Stimulated activated naive CD4-positive, alpha-beta T cell (primary cell): ENCODE data around the gene MICA.
"Not testable (repeated sequence)": the region's sequence is repeated elsewhere in the genome, so short reads cannot be mapped to it uniquely, and the experiment has no call there.

Experiments used
- DNase-seq, 6 experiments: peaks; one replicate each; lab custom pipeline; 2025; lab: John Stamatoyannopoulos, UW

The MICA gene

GRCh38 chr6:31381666-31382065 is 21.7 kb upstream of the MICA start:
- no peak for DNase-seq

DNA sequence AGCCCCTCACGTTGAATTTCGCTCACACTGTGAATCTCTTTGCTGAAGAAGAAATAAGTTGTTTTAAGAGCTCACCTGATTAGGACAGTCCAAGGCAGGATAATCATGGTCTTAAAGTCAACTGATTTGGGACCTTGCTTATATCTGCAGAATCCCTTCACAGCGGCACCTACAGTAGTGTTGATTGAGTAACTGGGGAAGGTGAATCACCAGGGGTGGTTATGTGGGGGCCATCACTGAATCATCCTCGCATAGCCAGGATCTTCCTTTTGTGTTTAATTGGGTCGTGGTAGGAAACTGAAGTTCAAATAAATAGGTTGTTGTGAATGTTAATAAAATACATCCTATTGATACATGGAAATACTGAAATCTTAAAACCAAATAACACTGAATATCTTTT is 20.2 kb upstream of the MICA start:
- no peak for DNase-seq

DNA sequence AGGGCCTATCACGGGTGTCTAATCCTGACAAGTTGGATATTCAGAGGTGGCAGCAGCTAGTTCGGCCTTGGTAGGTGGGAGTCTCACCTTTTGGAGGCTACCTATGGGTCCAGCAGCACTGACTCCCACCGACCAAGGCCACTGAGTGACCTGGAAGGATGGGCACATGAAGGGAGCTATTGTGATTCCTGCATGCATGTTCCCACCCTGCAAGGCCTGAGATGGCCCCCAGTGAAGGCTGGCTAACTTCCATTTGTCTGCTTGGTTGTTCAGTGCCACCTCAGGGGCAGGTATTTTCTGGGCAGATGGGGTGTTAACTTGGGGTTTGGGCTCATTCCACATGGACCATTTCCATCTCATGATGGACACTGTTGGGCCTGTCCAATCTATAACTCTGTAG is 18.4 kb upstream of the MICA start:
- no peak for DNase-seq

DNA sequence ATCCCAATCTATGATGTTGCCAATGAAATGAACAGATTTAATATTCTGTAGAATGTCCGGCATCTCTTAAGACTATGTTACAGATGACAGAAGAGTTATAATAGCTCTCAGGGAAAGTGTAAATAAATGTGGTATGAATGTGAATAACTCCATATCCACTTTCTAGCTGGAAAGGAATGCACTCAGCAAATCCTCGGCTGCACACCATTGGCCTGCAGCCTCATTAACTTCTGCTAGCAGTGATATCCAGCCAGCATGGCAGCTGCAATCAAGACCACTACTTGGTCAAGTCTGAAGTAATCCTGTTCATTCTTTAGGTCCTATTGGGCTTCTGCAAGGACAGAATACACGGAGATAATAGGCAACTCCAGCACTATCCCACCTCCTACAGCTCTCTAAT is 17.3 kb upstream of the MICA start:
- no peak for DNase-seq

DNA sequence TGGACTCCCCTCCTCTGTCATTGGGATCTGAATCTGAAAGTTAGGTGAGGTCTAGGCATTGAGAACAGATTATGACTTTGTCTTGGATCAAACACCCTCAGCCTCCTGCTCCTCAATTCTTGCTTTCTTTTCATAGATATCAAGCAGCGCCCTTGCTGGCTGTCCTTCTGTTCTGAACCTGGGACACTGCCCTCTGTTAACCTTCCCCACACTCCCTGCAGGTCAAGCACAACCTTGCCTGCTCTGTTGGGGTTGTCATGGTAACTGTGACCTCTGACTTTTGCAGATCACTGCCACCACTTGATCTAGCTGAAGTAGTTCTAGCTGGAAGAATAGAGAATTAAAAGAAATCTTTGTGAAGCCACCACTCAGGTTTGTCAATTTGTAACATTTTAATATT is 16.4 kb upstream of the MICA start:
- no peak for DNase-seq

- DNase-seq, result not testable (repeated sequence)
Measured at GRCh38 chr6:31388916-31389801, 14.2 kb upstream of the MICA start.

DNA sequence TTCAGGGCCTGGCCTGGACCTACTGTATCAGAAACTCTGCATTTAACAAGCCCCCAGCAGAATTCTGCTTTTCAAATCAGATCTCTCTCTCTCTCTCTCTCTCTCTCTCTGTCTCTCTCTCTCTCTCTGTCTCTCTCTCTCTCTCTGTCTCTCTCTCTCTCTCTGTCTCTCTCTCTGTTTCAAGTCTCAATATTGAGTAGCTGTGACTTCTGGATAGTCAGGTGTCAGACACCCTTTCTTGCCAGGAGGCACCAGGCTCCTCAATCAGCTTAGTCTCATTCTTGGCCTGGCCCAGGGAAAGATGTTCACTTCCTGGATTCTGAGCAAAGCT is 13.6 kb upstream of the MICA start:
- not testable (repeated sequence) for DNase-seq

DNA sequence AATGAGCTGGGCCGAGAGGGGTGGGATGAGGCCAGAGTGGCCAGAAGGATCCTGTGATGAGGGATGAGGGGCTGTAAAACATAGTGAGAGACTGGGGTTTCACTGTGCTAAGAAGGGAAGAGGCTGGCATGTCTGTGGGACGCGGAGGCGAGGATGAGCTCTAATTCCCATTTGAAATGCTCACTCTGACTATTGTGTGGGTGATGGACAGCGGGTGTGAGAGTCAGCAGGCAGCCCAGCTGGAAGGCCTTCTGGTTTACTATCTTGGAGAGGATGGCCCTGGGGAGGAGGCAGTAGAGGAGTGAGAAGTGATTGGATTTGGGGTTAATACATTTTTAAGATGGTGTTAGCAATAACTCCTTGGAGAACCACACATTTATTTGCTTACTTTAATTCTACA is 9.5 kb upstream of the MICA start:
- no peak for DNase-seq

DNA sequence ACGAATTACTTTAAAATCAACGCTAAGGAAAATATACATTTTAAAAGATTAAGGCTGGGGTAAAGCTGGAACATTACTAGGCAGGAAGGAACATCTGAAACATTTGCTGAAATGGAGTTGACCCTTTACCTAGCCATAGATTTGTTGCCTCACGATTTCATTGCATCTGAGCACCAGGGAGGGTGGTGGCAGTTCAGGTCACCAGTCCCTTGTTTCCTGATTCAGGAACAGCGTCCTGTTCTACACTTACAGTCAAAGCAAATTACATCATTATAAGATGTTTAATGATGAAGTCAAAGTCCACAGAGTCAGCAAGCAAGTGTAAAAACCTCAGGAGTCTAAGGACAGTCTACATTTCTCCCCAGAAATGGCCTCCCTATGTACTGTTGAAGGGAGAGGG is 9.0 kb upstream of the MICA start:
- DNase-seq, result no peak

DNA sequence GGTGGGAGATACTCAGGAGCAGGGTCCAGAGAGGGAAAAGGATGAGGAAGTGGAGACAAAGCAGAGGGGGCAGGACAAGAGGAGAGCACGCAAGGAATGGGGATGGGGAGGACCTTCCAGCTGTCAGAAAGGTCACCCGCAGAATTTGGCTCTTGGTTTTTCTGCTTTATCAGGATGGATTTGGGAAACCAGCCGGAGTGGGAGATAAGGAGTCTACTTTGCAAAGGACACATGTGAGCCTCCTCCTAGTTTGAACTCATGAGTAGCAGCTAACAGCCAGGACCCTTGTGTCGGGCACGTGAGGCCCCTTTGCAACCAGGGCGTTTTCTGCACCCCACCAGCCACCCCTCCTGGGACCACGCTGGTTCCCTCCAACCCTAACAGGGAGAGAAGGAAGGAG is 7.6 kb upstream of the MICA start:
- DNase-seq, result no peak

DNA sequence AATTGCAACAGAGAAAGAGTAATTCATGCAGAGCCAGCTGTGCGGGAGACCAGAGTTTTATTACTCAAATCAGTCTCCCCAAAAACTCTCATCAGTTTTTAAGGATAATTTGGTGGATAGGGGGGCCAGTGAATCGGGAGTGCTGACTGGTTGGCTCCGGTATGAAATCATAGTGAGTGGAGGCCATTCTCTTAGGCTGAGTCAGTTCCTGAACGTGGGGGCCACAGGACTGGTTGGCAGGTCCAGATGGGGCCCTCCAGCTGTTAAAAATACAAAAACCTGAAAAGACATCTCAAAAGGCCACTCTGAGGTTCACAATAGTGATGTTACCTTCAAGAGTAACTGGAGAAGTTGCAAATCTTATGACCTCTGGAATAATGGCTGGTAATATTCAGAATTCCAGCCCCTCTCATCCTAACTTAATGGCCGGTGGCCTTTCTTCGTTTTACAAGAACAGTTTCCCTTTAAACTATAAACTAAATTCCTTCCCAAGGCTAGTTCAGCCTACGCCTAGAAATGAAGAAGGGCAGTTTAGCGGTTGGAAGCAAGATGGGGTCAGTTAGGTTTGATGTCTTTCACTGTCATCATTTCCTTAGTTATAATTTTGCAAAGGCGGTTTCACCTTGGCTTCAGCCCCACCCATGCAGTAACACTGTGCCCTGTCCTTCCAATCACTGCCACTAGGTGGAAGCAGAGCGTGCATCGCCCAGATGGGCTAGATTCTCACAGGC is 6.8 kb upstream of the MICA start:
- peak; percentile 62 to 86 (median 79) for DNase-seq

- DNase-seq, result not testable (repeated sequence)
Measured at GRCh38 chr6:31397153-31397499, 6.3 kb upstream of the MICA start.

DNA sequence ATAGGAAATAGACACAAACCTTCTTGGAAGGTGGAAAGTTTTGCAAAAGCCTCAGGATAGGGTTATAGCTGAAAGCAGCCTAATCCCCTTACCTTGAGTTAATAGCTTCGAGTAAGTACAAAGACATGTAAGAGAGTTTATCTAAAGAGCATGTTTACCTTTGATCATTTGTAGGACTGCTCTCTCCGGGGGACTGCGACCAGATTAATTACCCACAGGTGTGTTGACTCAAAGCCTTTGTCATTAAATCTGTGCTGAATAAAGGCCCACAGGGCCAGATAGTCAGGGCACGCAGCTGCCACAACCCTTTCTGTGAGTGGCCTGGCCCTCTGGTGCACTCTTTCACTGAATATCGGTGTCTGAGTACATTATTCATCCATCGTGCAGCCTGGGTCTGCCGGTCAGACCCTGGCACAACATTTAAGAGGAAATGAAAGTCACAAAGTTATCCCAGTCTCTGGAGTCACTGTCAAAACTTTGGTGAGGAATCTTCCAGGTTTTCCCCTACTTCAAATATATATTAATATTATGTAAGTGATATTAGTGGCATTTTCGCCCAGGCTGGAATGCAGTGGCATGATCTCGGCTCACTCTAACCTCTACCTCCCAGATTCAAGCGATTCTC is 5.4 kb upstream of the MICA start:
- DNase-seq, result no peak

GRCh38 chr6:31399589-31400466 is 3.6 kb upstream of the MICA start:
- peak; percentile 21 to 70 (median 56) for DNase-seq

DNA sequence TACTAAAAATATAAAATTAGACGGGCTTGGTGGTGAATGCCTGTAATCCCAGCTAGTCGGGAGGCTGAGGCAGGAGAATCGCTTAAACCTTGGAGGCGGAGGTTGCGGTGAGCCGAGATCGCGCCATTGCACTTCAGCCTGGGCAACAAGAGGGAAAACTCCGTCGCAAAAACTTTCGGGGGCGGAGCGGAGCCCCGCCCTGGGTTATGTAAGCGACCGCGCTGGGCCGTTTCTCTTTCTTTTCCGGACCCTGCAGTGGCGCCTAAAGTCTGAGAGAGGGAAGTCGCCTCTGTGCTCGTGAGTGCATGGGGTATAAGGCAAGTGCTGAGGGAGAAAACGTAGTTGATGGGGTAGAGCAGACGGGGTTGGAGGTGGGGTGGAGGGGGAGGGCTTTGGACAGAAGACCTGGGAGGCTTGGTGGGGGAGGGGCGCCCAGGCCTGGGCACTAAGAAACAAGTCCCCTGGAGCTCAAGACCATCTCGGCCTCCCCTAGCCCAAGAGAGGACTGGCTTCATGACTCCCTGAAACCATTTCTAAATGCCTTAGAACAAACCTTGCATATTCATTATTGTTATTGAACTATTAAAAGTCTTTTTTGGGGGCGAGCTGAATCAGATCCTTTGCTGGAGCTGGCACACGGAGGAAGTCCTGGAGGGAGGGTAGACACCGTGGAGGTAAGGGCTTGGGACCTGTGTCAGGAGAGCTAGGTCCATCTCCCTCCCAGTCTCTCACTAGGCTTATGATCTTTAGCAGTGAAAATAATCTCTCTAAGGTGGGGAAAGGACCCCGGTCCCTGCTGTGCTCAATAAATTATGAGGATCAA is 2.7 kb upstream of the MICA start:
- DNase-seq, result peak; percentile 54 to 77 (median 66)

DNA sequence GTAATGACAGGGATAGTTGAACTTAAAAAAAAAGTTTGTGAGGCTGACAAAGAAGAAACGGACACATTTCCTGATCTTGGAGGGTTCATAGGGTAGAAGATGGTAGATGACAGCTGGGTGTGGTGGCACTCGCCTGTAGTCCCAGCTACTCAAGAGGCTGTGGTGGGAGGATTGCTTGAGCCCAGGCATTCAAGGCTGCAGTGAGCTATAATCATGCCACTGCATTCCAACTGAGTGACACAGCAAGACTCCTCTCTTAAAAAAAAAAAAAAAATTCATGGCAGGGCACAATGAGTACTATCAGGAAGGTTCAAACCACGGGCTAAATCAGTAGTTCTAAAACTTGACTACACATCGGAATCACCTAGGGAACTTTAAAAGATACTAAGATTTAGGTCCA is 2.0 kb upstream of the MICA start:
- DNase-seq, result no peak

GRCh38 chr6:31402324-31403282 is 792 bp upstream of the MICA start:
- DNase-seq, result peak in 5 of 6 experiments; percentile 5 to 45 (median 34)

DNA sequence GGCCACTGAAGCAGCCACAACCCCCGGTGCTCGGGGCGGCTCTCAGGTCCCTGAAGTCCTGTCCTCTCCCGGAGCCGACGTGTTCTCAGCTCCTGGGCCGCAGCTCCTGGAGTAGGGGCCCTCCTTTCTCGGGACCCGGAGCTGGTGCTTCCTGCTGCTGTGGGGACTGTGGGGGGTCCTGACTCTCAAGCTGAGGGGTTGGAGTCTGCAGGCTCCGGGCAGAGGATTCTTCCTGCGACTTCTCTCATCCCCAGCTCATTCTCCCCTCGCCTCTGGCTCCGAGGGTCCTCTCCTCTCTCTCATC is 618 bp downstream of the MICA start:
- not testable (repeated sequence) for DNase-seq

- DNase-seq, result no peak
Measured at GRCh38 chr6:31405996-31406395, 2.6 kb downstream of the MICA start.

- no peak for DNase-seq
Measured at GRCh38 chr6:31407699-31408098, 4.3 kb downstream of the MICA start.
